Lower leg skin (tissue), 4 donors: ENCODE results near the gene FAM174B. TPM values are rescaled to one million over a fixed set of nuclear protein-coding genes. Genes with fewer than 3 reads are reported as not detected.

Experiments
- DNase-seq, 2 donors: peaks; one replicate each; pipeline ENCODE4 v3.0.0-alpha.2; 2019; ENCODE audit warnings: low spot score in 2 of 2
- H3K4me3 ChIP-seq: fragments of 200-600 bp; sonication (generic); 2 replicates; pipeline ENCODE4 v1.5.1; 2017; ENCODE audit warnings: mild to moderate bottlenecking, low read depth; ENCODE audit not compliant: poor library complexity, severe bottlenecking
- CTCF ChIP-seq, 3 donors: fragments of 450-650 bp; IDR thresholded peaks; one replicate each; pipeline ENCODE4 v1.5.1; 2016; ENCODE audit warnings: antibody characterized with exemption in 3 of 3, mild to moderate bottlenecking in 3 of 3, moderate library complexity in 2 of 3
- POLR2A ChIP-seq, 2 donors: fragments of 450-650 bp; IDR thresholded peaks; one replicate each; pipeline ENCODE4 v1.6.1; 2016 to 2017; ENCODE audit warnings: antibody characterized with exemption in 2 of 2, mild to moderate bottlenecking in 1 of 2, moderate library complexity in 1 of 2
- WGBS, 2 donors: methylation state at CpG; one replicate each; pipeline ENCODE4 v1.1.5; 2018; 5-methylcytosine and 5-hydroxymethylcytosine counted together
- intact Hi-C: fragments of 100-400 bp; cut with DNase I; formaldehyde crosslinking; loops from one replicate; pipeline ENCODE4 v1.15.0; 2023; ENCODE audit warnings: low total_unique reads
- total RNA-seq, 4 donors: library from RNA; depleted of rRNA; stranded (reverse); fragments of >200 nt; gene quantifications; one replicate each; pipeline ENCODE4 v1.1.0, GENCODE V29; 2016

The FAM174B gene
- total RNA-seq, 4 donors from 2014 or later: 9.9 to 33.4 (median 18.3) TPM

- DNase-seq: no peak
- 83 to 91% methylated on average over 10 of the region's 10 CpGs for WGBS, 2 donors
- H3K4me3 ChIP-seq: no peak overlapping the region
- intact Hi-C loops: no loop called here
- no peak for TF ChIP-seq POLR2A (IDR thresholded peaks at IDR 0.05)
- no peak for TF ChIP-seq CTCF (IDR thresholded peaks at IDR 0.05)
Measured at GRCh38 chr15:92651877-92652575, 3.5 kb downstream of the FAM174B start.

GRCh38 chr15:92650966-92651365, 4.6 kb downstream of the FAM174B start:
- intact Hi-C loops: no loop called here
- WGBS, 2 donors: 94% methylated on average over 2 of the region's 2 CpGs
- H3K4me3 ChIP-seq: no peak overlapping the region
- peak in 1 of 2 donors; percentile 21 for DNase-seq
- TF ChIP-seq POLR2A (IDR thresholded peaks at IDR 0.05): no peak

- peak in 1 of 2 donors; percentile 81 for DNase-seq
- H3K4me3 ChIP-seq: no peak overlapping the region
- no peak for TF ChIP-seq POLR2A (IDR thresholded peaks at IDR 0.05)
- no peak for TF ChIP-seq CTCF (IDR thresholded peaks at IDR 0.05)
- intact Hi-C loops: no loop called here
- 57 to 71% methylated on average over 9 of the region's 9 CpGs for WGBS, 2 donors
Measured at GRCh38 chr15:92650256-92650655, 5.3 kb downstream of the FAM174B start.

GRCh38 chr15:92648190-92648875, 7.2 kb downstream of the FAM174B start:
- intact Hi-C loops: no loop called here
- DNase-seq: peak in 1 of 2 donors; percentile 71
- WGBS, 2 donors: 66 to 68% methylated on average over 8 of the region's 8 CpGs
- TF ChIP-seq CTCF (IDR thresholded peaks at IDR 0.05): no peak
- no peak for TF ChIP-seq POLR2A (IDR thresholded peaks at IDR 0.05)
- H3K4me3 ChIP-seq: no peak overlapping the region

GRCh38 chr15:92647467-92648163, 8.0 kb downstream of the FAM174B start:
- WGBS, 2 donors: 79 to 86% methylated on average over 1 of the region's 1 CpG
- H3K4me3 ChIP-seq: no peak overlapping the region
- intact Hi-C loops: no loop called here
- no peak for TF ChIP-seq POLR2A (IDR thresholded peaks at IDR 0.05)
- no peak for TF ChIP-seq CTCF (IDR thresholded peaks at IDR 0.05)
- no peak for DNase-seq

- TF ChIP-seq CTCF (IDR thresholded peaks at IDR 0.05): no peak
- TF ChIP-seq POLR2A (IDR thresholded peaks at IDR 0.05): no peak
- no peak for DNase-seq
- intact Hi-C loops: no loop called here
- 88 to 96% methylated on average over 2 of the region's 2 CpGs for WGBS, 2 donors
- no peak overlapping the region for H3K4me3 ChIP-seq
Measured at GRCh38 chr15:92646216-92646615, 9.4 kb downstream of the FAM174B start.
